ENCODE measurements around the gene CCNH. TPM values are rescaled to one million over a fixed set of nuclear protein-coding genes. Genes with fewer than 3 reads are reported as not detected.

CCNH gene
- total RNA-seq, 1 experiment from 2014 or later = 38.3 TPM

- no peak overlapping the region for H3K4ac ChIP-seq (ENCODE audit: low read depth, low read length)
- peaks cover 6% of the 10 kb centered on the region for H3K23me2 ChIP-seq (ENCODE audit: insufficient read length, low read depth, low read length, poor library complexity, severe bottlenecking)
- H4K5ac ChIP-seq (ENCODE audit: insufficient read length, low read depth, low read length) = no peak overlapping the region
- no peaks in the 10 kb centered on the region for H4K20me1 ChIP-seq (ENCODE audit: control insufficient read depth, insufficient read depth, insufficient read length)
- no peak overlapping the region for H3K27ac ChIP-seq (ENCODE audit: insufficient read length, low read depth, low read length)
- H2AK5ac ChIP-seq (ENCODE audit: insufficient read length, low read length) = no peak overlapping the region
- TF ChIP-seq CTCF (conservative IDR thresholded peaks at IDR 0.05) = no peak
- H3K9ac ChIP-seq (ENCODE audit: extremely low read depth, insufficient read length, low read length) = no peak overlapping the region
- H3K4me1 ChIP-seq (ENCODE audit: insufficient read depth, low read length) = no peaks in the 10 kb centered on the region
- DNase-seq = no peak
- H2BK12ac ChIP-seq (ENCODE audit: insufficient read length, low read depth, low read length) = no peak overlapping the region
- Mint-ChIP-seq H3K9me3 (no peaks in the 10 kb centered on the region; a peak in 1 of 5 replicates), H3K4me3 (no peak overlapping the region), H3K36me3 (ENCODE audit: insufficient read depth in 1 of 3, low read depth in 3 of 3) (peaks cover 41 to 71% (median 65%) of the 10 kb centered on the region in 3 experiments; a peak in 6 of 7 replicates), H3K4me1 (peaks cover 8 to 12% of the 10 kb centered on the region in 2 experiments), H3K27ac (no peak overlapping the region), H3K27me3 (ENCODE audit: low read depth) (no peaks in the 10 kb centered on the region)
- H3K18ac ChIP-seq (ENCODE audit: insufficient read length, low read depth, low read length) = no peak overlapping the region
- no peaks in the 10 kb centered on the region for H3K27me3 ChIP-seq (ENCODE audit: insufficient read depth, low read length)
- no peaks in the 10 kb centered on the region for H3K79me1 ChIP-seq (ENCODE audit: insufficient read depth, low read depth, low read length, poor library complexity, severe bottlenecking)
- H3K79me2 ChIP-seq (ENCODE audit: insufficient read depth, low read length) = peaks cover 5% of the 10 kb centered on the region; the same call in 1 of the 2 replicates
- H2AFZ ChIP-seq (ENCODE audit: low read length) = no peak overlapping the region
- H3K23ac ChIP-seq (ENCODE audit: insufficient read length, low read depth, low read length) = no peak overlapping the region
- no CpG with 5 or more reads among the region's 2 CpGs for WGBS (ENCODE audit: extremely low coverage, insufficient read length, low lambda C conversion rate)
- no peak overlapping the region for H3K14ac ChIP-seq (ENCODE audit: insufficient read depth, low read length)
- H2BK5ac ChIP-seq (ENCODE audit: insufficient read length, low read length) = no peak overlapping the region
- H4K91ac ChIP-seq (ENCODE audit: insufficient read length, low read depth, low read length) = no peak overlapping the region
- H3T11ph ChIP-seq (ENCODE audit: low read length) = no peak overlapping the region
- H4K8ac ChIP-seq (replicated peaks; ENCODE audit: insufficient read length, low read depth, low read length) = no peak overlapping the region
- H3K9me3 ChIP-seq (ENCODE audit: control insufficient read depth, low read depth, low read length) = no peaks in the 10 kb centered on the region
- H3K56ac ChIP-seq (ENCODE audit: insufficient read length, low read depth, low read length) = no peak overlapping the region
- no peak overlapping the region for H3K4me2 ChIP-seq (ENCODE audit: insufficient read depth, insufficient read length, low read length)
- H2BK15ac ChIP-seq (ENCODE audit: low read depth, low read length) = no peak overlapping the region
- no peak overlapping the region for H2BK20ac ChIP-seq (ENCODE audit: low read depth, low read length, poor library complexity, severe bottlenecking)
- no peak overlapping the region for H2BK120ac ChIP-seq (ENCODE audit: low read depth, low read length, poor library complexity, severe bottlenecking)
Measured at GRCh38 chr5:87408204-87408603, 4.5 kb downstream of the CCNH start.

Data from H9 (cell line).